GM19324 (cell line): ENCODE data around the gene HOOK1.

ENCODE experiments used
- ATAC-seq: cut with Tn5 transposase; IDR thresholded peaks from one replicate; pipeline ENCODE4 v1.9.1; 2021; ENCODE audit warnings: mild to moderate bottlenecking, moderate library complexity; ENCODE audit not compliant: unreplicated experiment, low FRiP score

HOOK1 gene

DNA sequence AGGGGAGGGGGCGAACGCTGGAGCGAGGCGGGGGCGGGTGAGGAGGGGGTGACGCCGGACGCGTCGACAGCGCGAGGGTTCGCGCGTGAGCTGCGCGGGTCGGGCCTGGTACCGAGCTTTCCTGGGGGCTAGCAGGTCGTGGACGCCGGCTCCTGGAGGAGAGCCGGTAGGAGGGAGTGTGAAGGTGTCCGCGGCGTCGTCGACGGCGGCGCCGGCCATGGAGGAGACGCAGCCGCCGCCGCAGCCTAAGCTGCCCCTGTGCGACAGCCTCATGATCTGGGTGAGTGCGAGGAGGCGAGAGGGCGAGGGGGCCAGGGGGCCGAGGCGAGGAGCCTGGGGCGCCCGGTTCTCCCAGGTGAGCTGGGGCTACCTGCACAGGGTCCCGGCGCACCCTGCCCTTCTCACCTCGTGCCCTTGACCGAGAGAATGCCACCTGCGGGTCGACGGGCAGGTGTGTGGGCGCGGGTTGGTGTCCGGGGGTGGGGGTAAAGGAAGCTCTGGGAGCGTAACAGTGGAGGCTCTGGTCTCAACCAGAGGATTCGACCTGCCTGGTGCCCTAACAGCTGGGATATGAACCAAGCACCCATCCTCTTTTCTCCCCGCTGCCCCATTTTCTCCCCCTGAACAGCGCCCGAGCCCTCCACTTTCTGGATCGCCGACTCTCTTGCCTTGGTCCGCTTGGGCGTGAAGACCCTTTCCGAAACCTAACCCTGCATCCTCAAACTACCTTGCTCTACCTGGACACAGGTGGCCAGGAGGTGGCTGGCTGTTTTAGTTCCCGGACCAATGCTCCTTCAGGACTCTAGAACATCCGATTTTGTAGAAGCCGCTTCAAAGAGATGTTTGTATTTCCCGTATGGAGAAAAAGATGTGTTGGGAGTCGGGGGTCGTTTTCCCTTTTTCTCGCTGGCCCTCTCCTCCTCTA, at the start of gene HOOK1:
TSS of gene HOOK1 (plus strand) at position 49 of the 925 bp plus-strand sequence. CDS start at position 218, 169 bp downstream.
- ATAC-seq, result no peak

DNA sequence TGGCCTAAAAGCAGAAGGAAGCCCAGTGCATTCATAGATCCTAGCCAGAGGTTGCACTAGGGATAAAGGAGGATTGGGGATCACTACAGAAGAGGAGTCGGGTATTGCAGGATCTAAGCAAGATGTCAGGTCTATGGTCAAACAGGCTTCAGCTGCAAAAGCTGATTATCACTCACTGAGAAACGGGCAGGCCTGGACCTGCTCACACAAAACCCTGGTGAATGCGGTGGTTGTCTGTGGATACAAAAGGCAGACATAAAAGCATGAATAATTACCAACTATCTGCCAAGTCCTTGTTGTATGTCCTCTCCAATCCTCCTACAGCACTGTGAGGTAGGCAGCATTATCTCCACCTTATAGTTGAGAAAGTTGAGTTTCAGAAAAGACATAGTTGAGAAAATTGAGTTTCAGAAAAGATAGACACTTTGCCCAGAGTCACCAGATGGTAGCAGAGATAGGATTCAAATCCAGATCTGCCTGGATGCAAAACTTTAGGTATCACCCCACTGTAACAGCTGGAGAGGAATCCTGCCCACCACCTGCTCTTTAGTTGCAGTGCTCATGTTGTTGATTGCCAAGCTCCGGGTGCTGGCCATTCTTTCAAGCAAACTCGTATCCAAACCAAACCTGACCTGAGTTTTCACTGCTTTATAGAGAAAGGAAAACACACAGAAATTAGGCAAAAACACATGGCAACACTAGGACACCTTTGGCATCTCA, 49.6 kb upstream of the HOOK1 start:
- no peak for ATAC-seq

- no peak for ATAC-seq
These were observed 48.4 kb upstream of the HOOK1 start for GRCh38 chr1:59766227-59766855.

- no peak for ATAC-seq
These were observed 47.6 kb upstream of the HOOK1 start for GRCh38 chr1:59767119-59767518.

DNA sequence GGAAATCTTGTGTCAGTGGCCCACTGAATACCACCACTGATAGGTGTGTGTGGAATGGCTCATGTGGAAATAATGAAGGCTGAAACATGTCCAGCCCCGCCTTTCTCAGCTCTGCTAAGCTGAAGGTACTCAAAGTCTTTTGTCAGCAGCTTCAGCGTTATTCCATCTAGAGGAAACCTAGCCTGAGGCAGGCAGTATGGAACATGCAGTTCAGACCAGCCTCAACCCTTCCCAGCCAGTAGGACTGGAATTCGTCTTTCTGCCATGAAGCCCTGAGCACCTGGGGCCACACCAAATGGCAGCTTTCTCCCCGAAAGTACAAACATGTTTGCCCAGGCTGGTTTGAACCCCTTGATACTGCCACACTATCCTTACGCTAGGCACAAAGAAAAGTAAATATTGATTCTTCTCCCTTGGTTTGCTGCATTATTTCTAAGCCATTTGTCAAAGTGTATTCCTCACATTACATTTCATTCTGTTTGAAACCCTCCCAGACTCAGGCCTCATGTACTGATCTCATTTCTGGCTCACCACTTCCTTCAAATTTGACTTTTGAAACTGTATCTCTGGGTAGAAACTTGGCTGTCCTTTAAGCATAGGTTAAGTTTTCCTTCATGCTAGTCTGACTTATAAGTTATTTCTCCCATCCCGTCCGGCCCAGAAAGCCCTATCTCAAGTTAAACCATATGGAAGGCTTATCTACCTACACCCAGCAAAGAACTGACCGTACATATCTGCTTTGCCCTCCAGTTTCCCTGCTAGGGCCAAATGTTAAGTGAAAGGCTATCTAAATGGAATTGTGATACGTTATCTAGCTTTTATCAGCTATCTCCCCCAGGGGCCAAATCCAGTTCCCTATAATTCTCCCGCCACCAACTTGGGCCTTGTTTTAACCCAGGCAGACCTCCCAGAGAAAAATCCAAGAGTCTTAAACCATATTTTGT, 45.7 kb upstream of the HOOK1 start:
- no peak for ATAC-seq

DNA sequence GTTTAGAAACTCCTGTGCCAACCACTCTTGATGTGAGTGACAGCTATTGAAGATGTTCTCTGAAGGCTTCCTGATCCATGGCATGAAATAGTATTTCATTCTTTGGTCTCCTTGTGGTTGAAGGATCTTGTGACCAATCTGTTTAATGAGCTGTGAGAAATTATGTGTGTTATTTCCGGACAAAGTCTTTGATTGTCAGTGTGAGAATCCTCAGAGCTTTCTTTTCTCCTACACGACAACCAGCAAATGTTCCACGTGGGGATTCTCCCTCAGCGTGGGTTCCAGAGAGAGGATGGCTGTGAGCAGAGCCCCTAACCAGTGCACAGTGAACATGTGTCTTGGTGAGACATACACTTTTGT, 45.0 kb upstream of the HOOK1 start:
- ATAC-seq, result no peak

DNA sequence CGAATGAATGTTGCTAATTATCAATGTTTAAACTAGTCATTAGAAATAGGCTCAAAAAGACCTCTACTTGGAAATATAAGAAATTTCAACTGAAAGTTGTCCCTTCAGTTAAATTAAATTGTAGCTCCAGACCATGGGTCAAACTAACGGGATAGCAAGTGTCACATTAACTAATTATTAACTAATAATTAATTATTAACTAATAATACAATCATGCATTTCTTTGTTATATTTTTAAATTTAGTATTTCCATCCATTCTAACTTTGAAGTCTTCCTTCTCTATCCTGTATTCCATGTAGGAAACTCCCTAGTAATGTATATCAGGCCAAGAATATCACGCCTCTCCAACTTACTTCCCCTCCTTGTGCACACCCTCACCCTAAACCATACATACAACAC, 43.4 kb upstream of the HOOK1 start:
- no peak for ATAC-seq

GRCh38 chr1:59775480-59775879, 39.3 kb upstream of the HOOK1 start:
- ATAC-seq, result no peak

DNA sequence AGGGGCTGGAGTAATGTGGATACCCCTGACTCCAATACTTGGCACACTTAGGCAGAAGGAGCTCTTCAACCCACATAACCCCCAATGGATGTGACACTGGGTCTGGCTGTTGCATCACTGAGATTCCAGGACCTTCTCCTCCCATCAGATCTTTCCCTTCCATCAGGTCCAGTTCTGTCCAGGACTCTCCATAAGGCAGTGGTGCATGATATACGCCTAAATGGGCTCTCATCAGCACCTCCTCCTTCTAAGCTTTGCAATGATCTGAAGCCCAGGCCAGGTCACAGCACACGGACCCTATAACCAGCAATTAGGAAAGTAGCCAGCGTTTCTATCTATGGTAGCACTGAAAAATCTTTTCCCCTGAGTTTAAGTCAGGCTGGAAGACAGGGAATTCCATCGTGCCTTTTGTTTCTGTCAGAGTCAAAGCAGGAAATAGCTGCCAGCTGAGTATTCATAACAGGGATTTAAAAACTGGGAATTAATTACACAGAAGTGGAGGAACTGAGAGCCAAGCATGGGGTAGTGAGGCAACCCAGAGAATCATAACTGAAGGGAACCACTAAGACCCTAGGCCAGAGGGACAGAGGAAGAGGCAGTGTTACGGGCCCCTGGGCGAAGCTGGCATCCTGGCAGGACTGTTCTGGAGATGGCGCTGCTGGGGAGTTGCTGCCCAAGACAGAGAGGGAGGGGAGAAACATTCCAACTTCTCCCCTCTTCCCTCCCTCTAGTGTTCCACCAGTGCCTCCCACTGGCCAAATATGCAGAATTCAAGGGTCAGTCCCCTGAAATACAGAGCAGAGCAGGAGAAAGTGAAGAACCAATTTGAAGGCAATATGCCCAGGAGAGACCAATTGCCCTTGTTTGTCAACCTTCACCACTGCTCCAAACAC, 37.5 kb upstream of the HOOK1 start:
- no peak for ATAC-seq

DNA sequence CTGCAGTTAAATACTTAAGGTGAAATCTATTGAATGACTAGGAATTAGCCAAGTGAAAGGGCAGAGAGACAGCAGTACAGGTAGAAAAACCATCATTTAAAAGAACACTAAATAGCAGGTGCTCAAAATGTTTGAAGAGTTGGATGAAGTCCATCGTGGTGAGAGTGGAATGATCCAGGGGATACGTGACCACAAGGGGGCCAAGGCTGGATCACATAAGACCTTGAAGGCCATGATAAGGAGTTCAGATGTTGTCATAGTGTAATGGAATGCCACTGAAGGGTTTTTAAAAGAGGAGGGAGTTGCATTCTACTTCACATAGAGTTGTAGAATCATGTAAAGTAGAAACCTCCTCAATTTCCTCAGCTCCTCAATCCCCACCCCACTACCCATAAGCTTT, 34.8 kb upstream of the HOOK1 start:
- ATAC-seq, result no peak

GRCh38 chr1:59788825-59789224, 25.9 kb upstream of the HOOK1 start:
- ATAC-seq, result no peak

- ATAC-seq, result no peak
These were observed 16.1 kb upstream of the HOOK1 start for GRCh38 chr1:59798600-59798999.

DNA sequence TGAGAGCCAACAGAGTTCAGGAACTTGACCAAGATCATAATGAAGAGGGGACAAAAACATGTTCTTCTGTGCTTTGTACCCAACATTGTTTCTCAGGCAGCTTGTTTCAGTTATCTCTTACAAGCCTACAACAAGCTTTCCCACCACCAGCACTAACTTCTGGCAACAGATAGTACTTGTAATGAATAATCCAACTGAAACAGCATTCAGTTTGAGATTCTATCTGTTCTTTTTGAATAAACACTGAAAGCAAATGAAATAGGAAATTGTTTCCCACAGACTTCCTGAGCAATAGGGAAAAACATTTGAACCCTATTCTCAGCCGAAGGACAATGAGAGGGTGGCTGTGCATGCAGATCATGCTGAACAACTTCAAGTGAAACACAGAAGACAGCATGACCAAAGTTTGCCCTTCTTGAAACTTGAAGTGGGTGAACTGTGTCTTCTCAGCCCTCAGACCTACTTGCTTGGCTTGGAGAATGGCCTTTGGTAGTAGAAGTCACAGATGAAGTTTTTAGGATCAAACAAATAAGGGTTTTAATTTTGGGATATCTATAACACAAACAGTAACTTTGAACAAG, 11.2 kb upstream of the HOOK1 start:
- no peak for ATAC-seq

GRCh38 chr1:59804301-59804700, 10.4 kb upstream of the HOOK1 start:
- no peak for ATAC-seq

GRCh38 chr1:59805554-59805953, 9.2 kb upstream of the HOOK1 start:
- no peak for ATAC-seq

- peak; percentile 99 for ATAC-seq
These were observed 409 bp upstream of the HOOK1 start for GRCh38 chr1:59814180-59814900.

GRCh38 chr1:59815892-59816291, 1.1 kb downstream of the HOOK1 start:
- no peak for ATAC-seq

GRCh38 chr1:59816318-59816878, 1.6 kb downstream of the HOOK1 start:
- ATAC-seq, result no peak
